ENCODE measurements around the gene CD300LF. TPM values are rescaled to one million over a fixed set of nuclear protein-coding genes. Genes with fewer than 3 reads are reported as not detected.

The CD300LF gene
- total RNA-seq, 3 donors from 2014 or later (not counting 1 experiment from before 2014, with no cell fraction given), result 1.9 to 10.6 (median 8.7) TPM

- no peak for TF ChIP-seq CTCF (IDR thresholded peaks at IDR 0.05)
- no peak overlapping the region for H3K27ac Mint-ChIP-seq
- ATAC-seq, result no peak
- no peak overlapping the region for H3K27ac ChIP-seq (ENCODE audit: low read length)
- H3K9me3 ChIP-seq (ENCODE audit: control insufficient read depth, insufficient read depth, low read length), result peaks cover 5% of the 10 kb centered on the region
- DNase-seq, result no peak
- peaks cover 9 to 10% of the 10 kb centered on the region in 2 donors for H3K4me1 Mint-ChIP-seq
- no peaks in the 10 kb centered on the region for H3K27me3 ChIP-seq (ENCODE audit: control insufficient read depth, insufficient read depth, low read length)
- no peak overlapping the region for H3K4me3 Mint-ChIP-seq
- H3K36me3 Mint-ChIP-seq, result no peaks in the 10 kb centered on the region
- H3K9me3 Mint-ChIP-seq, result no peaks in the 10 kb centered on the region
- peaks cover 50% of the 10 kb centered on the region for H3K4me1 ChIP-seq (ENCODE audit: control insufficient read depth, insufficient read depth, low read length)
- H3K27me3 Mint-ChIP-seq (ENCODE audit: low read depth in 2 of 2), result no peaks in the 10 kb centered on the region
- 94% methylated on average over 3 of the region's 3 CpGs for WGBS (ENCODE audit: insufficient coverage)
- H3K4me3 ChIP-seq (ENCODE audit: low read length), result no peak overlapping the region
- H3K36me3 ChIP-seq (ENCODE audit: control insufficient read depth, insufficient read depth, low read length), result no peaks in the 10 kb centered on the region
- intact Hi-C loops (cut with micrococcal nuclease), result no loop called here
These were observed 16.0 kb upstream of the CD300LF start for GRCh38 chr17:74728702-74729075.

GRCh38 chr17:74728033-74728701 is 15.4 kb upstream of the CD300LF start:
- Mint-ChIP-seq H3K4me1 (peaks cover 9 to 12% of the 10 kb centered on the region in 2 donors), H3K4me3 (no peak overlapping the region)

GRCh38 chr17:74725111-74725510 is 12.4 kb upstream of the CD300LF start:
- Histone ChIP-seq H3K4me1 (ENCODE audit: control insufficient read depth, insufficient read depth, low read length) (peaks cover 27% of the 10 kb centered on the region), H3K27me3 (ENCODE audit: control insufficient read depth, insufficient read depth, low read length) (no peaks in the 10 kb centered on the region), H3K36me3 (ENCODE audit: control insufficient read depth, insufficient read depth, low read length) (no peaks in the 10 kb centered on the region), H3K27ac (ENCODE audit: low read length) (no peak overlapping the region), H3K4me3 (ENCODE audit: low read length) (no peak overlapping the region), H3K9me3 (ENCODE audit: control insufficient read depth, insufficient read depth, low read length) (no peaks in the 10 kb centered on the region)
- DNase-seq (no peak), ATAC-seq (no peak)
- TF ChIP-seq CTCF (IDR thresholded peaks at IDR 0.05), result no peak
- Mint-ChIP-seq H3K4me1 (peaks cover 29% of the 10 kb centered on the region in 2 donors), H3K4me3 (no peak overlapping the region), H3K27me3 (ENCODE audit: low read depth in 2 of 2) (peaks cover 3 to 7% of the 10 kb centered on the region in 2 donors), H3K9me3 (no peaks in the 10 kb centered on the region), H3K27ac (no peak overlapping the region), H3K36me3 (no peaks in the 10 kb centered on the region)
- intact Hi-C loops (cut with micrococcal nuclease), result no loop called here
- 100% methylated on average over 3 of the region's 3 CpGs for WGBS (ENCODE audit: insufficient coverage)

More at GRCh38 chr17:74728033-74728701, 15.4 kb upstream of the CD300LF start:
- ATAC-seq (no peak), DNase-seq (no peak)
- intact Hi-C loops (cut with micrococcal nuclease), result no loop called here
- no peaks in the 10 kb centered on the region for H3K27me3 ChIP-seq (ENCODE audit: control insufficient read depth, insufficient read depth, low read length)
- WGBS (ENCODE audit: insufficient coverage), result 95% methylated on average over 3 of the region's 3 CpGs
- Mint-ChIP-seq H3K9me3 (no peaks in the 10 kb centered on the region), H3K27me3 (ENCODE audit: low read depth in 2 of 2) (no peaks in the 10 kb centered on the region), H3K27ac (no peak overlapping the region), H3K36me3 (no peaks in the 10 kb centered on the region)
- H3K4me3 ChIP-seq (ENCODE audit: low read length), result no peak overlapping the region
- H3K9me3 ChIP-seq (ENCODE audit: control insufficient read depth, insufficient read depth, low read length), result no peaks in the 10 kb centered on the region
- H3K4me1 ChIP-seq (ENCODE audit: control insufficient read depth, insufficient read depth, low read length), result peaks cover 47% of the 10 kb centered on the region
- no peaks in the 10 kb centered on the region for H3K36me3 ChIP-seq (ENCODE audit: control insufficient read depth, insufficient read depth, low read length)
- no peak for TF ChIP-seq CTCF (IDR thresholded peaks at IDR 0.05)
- no peak overlapping the region for H3K27ac ChIP-seq (ENCODE audit: low read length)

GRCh38 chr17:74723891-74724290 is 11.2 kb upstream of the CD300LF start:
- TF ChIP-seq CTCF (IDR thresholded peaks at IDR 0.05), result no peak
- Mint-ChIP-seq H3K9me3 (no peaks in the 10 kb centered on the region), H3K4me1 (peaks cover 32 to 34% of the 10 kb centered on the region in 2 donors), H3K4me3 (no peak overlapping the region), H3K27me3 (ENCODE audit: low read depth in 2 of 2) (peaks cover 3 to 7% of the 10 kb centered on the region in 2 donors), H3K27ac (no peak overlapping the region), H3K36me3 (no peaks in the 10 kb centered on the region)
- Histone ChIP-seq H3K27me3 (ENCODE audit: control insufficient read depth, insufficient read depth, low read length) (no peaks in the 10 kb centered on the region), H3K9me3 (ENCODE audit: control insufficient read depth, insufficient read depth, low read length) (no peaks in the 10 kb centered on the region), H3K4me1 (ENCODE audit: control insufficient read depth, insufficient read depth, low read length) (peaks cover 18% of the 10 kb centered on the region), H3K27ac (ENCODE audit: low read length) (no peak overlapping the region), H3K4me3 (ENCODE audit: low read length) (no peak overlapping the region), H3K36me3 (ENCODE audit: control insufficient read depth, insufficient read depth, low read length) (no peaks in the 10 kb centered on the region)
- intact Hi-C loops (cut with micrococcal nuclease), result no loop called here
- DNase-seq (no peak), ATAC-seq (no peak)
- WGBS (ENCODE audit: insufficient coverage), result 63% methylated on average over 5 of the region's 5 CpGs
